SU-DHL-6 (cell line): Measurements from ENCODE around the gene THOC7.

Experiments
- EZH2phosphoT487 ChIP-seq: fragments of 200-600 bp; sonication (generic), shearing (Covaris generic); conservative IDR thresholded peaks from 2 replicates; pipeline ENCODE4 v1.6.1; 2018; ENCODE audit warnings: mild to moderate bottlenecking, antibody characterized with exemption, low read length, moderate library complexity, mixed read lengths
- TF ChIP-seq, protein P1 (sequence below): fragments of 200-600 bp; sonication (generic); IDR thresholded peaks from one replicate; pipeline ENCODE4 v1.5.1; 2017; ENCODE audit warnings: antibody characterized with exemption, mild to moderate bottlenecking, low read length, moderate library complexity; ENCODE audit not compliant: insufficient read depth, poor library complexity, severe bottlenecking

DNA sequence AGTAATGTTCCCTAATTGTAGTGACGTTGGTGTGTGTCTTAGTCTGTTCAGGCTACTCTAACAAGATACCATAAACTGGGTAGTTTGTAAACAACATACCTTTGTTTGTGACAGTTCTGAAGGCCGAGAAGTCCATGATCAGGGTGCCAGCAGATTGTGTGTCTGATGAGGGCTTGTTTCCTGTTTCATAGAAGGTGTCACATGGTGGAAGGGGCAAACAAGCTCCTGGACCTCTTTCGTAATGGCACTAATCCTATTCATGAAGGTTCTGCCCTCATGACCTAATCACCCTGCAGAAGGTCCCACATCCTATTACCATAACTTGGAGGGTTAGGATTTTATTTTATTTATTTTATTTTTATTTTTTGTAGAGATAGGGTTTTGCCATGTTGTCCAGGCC lies 11.2 kb upstream of the THOC7 start:
- TF ChIP-seq, protein P1, sequence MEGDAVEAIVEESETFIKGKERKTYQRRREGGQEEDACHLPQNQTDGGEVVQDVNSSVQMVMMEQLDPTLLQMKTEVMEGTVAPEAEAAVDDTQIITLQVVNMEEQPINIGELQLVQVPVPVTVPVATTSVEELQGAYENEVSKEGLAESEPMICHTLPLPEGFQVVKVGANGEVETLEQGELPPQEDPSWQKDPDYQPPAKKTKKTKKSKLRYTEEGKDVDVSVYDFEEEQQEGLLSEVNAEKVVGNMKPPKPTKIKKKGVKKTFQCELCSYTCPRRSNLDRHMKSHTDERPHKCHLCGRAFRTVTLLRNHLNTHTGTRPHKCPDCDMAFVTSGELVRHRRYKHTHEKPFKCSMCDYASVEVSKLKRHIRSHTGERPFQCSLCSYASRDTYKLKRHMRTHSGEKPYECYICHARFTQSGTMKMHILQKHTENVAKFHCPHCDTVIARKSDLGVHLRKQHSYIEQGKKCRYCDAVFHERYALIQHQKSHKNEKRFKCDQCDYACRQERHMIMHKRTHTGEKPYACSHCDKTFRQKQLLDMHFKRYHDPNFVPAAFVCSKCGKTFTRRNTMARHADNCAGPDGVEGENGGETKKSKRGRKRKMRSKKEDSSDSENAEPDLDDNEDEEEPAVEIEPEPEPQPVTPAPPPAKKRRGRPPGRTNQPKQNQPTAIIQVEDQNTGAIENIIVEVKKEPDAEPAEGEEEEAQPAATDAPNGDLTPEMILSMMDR, result no peak
- no peak for TF ChIP-seq EZH2phosphoT487
